ENCODE data around the gene HLA-DPA1.
"Not testable (repeated sequence)": the region's sequence is repeated elsewhere in the genome, so short reads cannot be mapped to it uniquely, and the experiment has no call there.

Gene HLA-DPA1

DNA sequence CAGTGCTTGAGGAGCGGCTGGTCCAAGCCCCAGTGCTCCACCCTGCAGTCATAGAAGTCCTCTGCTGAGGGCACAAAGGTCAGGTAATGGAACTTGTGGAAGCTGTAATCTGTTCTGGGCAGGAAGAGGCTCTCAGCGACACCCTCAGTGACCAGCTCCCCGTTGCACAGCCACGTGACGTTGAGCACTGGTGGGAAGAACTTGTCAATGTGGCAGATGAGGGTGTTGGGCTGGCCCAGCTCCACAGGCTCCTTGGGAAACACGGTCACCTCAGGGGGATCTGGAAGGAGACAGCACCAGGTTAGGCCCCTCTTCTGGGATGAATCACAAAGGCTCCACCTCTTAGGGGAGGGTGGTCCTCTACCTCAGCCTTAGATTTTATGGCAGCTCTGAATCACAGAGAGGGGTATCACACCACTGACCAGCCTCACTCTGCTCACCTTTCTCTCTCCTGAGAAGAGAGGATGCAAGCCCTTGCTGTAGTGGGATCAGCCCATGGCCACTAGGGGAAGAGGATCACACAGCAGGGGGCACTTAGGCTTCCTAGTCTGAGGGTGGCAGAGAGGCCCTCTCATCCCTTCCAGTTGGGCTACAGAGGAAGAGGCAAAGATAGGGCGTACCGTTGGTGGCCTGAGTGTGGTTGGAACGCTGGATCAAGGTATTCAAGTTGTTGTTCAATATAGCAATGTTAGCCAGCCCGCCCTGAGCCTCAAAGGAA is 4.3 kb downstream of the HLA-DPA1 start:
- Histone ChIP-seq H3K27ac (peak overlapping the region in 1 of 21 experiments; percentile 86), H3K4me3 (no peak overlapping the region)

GRCh38 chr6:33066917-33067521 is 6.4 kb downstream of the HLA-DPA1 start:
- H3K27ac ChIP-seq = no peak overlapping the region
- H3K4me3 ChIP-seq = no peak overlapping the region

DNA sequence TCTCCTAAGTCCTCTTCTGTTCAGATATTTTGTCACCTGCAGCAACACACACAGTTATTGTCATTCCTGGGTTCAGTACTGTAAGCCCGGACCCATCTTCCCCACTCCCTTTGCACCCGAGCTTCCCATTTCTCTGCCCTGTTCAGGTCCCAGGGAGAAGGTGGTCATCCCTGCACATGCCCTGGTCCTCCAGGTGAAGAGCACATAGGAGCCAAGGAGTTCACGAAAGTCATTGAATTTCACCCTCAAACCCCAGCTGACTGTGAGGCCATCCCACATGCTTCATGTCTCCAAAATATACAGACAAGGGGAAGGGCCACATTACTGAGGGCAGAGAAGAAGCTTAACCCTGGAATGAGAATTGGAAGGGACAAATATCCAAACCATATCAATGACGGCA is 8.1 kb downstream of the HLA-DPA1 start:
- H3K27ac ChIP-seq = no peak overlapping the region
- H3K4me3 ChIP-seq = no peak overlapping the region

GRCh38 chr6:33064723-33065122 is 8.7 kb downstream of the HLA-DPA1 start:
- Histone ChIP-seq H3K27ac (no peak overlapping the region), H3K4me3 (no peak overlapping the region)

GRCh38 chr6:33063435-33063834 is 10.0 kb downstream of the HLA-DPA1 start:
- not testable (repeated sequence) for H3K27ac ChIP-seq, H3K4me3 ChIP-seq

- H3K27ac ChIP-seq = peak overlapping the region in 1 of 21 experiments; percentile 31
- no peak overlapping the region for H3K4me3 ChIP-seq
Measured at GRCh38 chr6:33061987-33062386, 11.5 kb downstream of the HLA-DPA1 start.

- H3K27ac ChIP-seq = peak overlapping the region in 4 of 21 experiments; percentile 14 to 55 (median 32)
Measured at GRCh38 chr6:33057222-33058150, 16.0 kb downstream of the HLA-DPA1 start.

GRCh38 chr6:33053230-33053629 is 20.2 kb downstream of the HLA-DPA1 start:
- Histone ChIP-seq H3K27ac (no peak overlapping the region), H3K4me3 (no peak overlapping the region)

More at GRCh38 chr6:33057222-33058150, 16.0 kb downstream of the HLA-DPA1 start:
- H3K4me3 ChIP-seq = no peak overlapping the region

- no peak overlapping the region for H3K27ac ChIP-seq
- no peak overlapping the region for H3K4me3 ChIP-seq
Measured at GRCh38 chr6:33052627-33053026, 20.8 kb downstream of the HLA-DPA1 start.

DNA sequence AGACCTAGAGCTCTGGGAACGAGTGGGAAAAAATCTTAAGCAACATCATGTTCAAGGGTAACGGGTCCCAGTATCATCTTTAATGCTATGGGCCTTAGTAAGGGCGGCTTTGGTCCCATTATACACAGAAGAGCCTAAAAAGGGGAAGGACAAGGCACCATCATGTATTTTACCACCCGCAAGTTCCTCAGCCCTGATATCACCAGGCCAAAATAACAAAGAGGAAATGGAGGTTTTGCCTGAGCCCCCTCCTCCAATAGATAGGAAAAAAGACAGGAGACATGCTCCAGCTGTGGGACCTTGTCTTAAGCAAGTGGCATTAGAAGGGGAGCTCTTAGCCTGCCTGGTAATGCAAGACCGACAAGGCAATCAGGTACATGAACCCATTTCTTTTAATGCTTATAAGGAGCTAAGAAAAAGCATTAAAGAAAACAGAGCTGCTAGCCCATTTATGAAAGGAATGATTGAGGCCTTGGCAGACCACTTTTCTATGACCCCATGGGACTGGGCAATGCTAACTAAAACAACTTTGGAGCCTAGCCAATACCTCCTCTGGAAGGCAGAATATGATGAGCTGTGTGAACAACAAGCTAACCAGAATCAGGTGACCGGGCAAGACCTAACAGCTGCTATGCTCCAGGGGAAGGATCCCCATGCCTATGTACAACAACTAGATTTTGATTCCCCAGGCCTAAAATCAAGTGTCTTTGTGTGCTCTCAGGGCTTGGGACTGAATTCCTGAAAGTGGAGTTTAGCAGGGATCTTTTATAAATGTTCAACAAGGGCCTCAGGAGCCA is 23.2 kb downstream of the HLA-DPA1 start:
- no peak overlapping the region for H3K4me3 ChIP-seq
- peak overlapping the region in 2 of 21 experiments; percentile 16 to 60 for H3K27ac ChIP-seq

- no peak overlapping the region for H3K4me3 ChIP-seq
- H3K27ac ChIP-seq = no peak overlapping the region
Measured at GRCh38 chr6:33049323-33050013, 24.0 kb downstream of the HLA-DPA1 start.

GRCh38 chr6:33040157-33040556 is 33.3 kb downstream of the HLA-DPA1 start:
- no peak overlapping the region for H3K27ac ChIP-seq
- no peak overlapping the region for H3K4me3 ChIP-seq

GRCh38 chr6:33036535-33036934 is 36.9 kb downstream of the HLA-DPA1 start:
- Histone ChIP-seq H3K27ac (no peak overlapping the region), H3K4me3 (no peak overlapping the region)

DNA sequence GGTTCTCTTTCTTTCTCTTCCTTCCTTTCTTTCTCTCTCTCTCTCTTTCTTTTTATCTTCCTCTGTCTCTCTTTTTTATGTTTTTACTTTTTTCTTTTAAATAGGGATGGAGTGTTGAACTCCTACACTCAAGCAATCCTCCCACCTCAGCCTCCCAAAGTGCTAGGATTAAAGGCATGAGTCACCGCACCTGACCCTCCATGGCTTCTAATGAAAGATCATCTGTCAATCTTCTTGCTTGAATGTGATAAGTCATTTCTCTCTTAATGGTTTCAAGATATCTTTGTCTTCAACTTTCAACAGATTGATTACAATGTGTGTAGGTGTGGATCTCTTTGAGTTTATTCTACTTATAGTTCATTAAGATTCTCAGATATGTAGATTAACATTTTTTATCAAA is 38.9 kb downstream of the HLA-DPA1 start:
- H3K4me3 ChIP-seq = no peak overlapping the region
- no peak overlapping the region for H3K27ac ChIP-seq

DNA sequence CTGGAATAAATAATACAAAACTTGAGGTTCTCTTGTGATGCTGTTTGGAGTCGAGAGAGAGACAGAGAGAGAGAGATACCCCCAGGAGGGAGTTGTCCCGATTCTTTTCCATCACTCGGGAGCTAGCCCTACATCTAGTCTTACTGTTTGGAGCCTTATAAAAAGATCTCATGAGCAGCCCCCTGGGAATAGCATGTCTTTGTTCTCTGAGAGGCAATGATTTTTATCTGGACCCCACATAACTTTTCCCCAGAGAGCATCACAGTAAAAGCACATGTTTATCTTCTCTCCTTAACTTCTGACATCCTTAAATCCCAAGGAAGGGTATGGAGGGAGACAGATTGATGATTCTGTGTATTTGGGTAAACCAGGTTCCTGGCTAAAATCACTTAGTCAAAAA is 43.2 kb downstream of the HLA-DPA1 start:
- Histone ChIP-seq H3K4me3 (no peak overlapping the region), H3K27ac (peak overlapping the region; percentile 11 to 93 (median 74))

DNA sequence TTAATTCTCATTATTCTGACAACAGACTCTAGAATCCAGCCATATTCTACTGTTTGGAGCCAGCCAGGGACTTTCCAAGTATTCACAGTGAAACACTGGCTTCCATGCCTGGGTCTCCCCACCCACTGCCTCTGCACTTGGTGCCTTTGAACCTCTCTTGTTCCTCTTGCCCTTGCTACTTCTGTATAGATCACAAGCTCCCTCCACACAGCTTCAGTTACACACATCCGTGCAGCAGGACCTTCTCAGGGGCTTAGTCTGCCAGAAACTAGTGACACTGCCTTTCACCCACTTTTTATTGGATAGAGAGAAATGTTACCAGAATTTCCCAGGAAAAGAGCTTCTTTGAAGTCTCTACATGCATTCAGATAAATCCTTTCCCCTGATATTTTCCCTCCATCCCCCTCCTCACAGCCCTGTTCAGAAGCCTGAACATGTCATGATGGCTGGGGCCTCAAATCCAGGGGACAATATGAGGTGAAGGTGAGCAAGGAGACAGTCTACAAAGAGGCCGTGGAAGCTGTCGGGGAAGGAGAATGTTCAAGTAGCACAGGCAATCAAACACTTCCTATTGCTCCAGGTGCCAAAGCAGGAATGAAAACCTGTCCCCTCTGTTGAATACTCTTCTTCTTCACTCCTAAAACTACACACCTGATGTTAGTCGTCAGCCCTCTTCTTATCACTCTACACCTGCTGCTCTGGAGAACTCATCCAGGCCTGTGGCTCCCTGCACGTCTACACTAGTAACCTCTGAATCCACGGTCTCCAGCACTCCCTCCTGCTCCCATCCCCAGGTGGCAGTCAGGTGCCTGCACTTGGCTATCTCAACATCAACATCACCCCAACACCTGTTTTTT is 43.9 kb downstream of the HLA-DPA1 start:
- Histone ChIP-seq H3K4me3 (no peak overlapping the region), H3K27ac (peak overlapping the region; percentile 11 to 93 (median 74))

GRCh38 chr6:33028220-33028849 is 45.1 kb downstream of the HLA-DPA1 start:
- Histone ChIP-seq H3K27ac (peak overlapping the region in 20 of 21 experiments; percentile 7 to 93 (median 74)), H3K4me3 (no peak overlapping the region)

- Histone ChIP-seq H3K27ac (no peak overlapping the region), H3K4me3 (no peak overlapping the region)
Measured at GRCh38 chr6:33024521-33024920, 48.9 kb downstream of the HLA-DPA1 start.

All from skin epidermis (tissue), 12 donors.